GM12891 (cell line): ENCODE results near the gene ZBTB4.
"Not testable (repeated sequence)": the region's sequence is repeated elsewhere in the genome, so short reads cannot be mapped to it uniquely, and the experiment has no call there.

Experiments used
- PAX5 ChIP-seq: IDR thresholded peaks from 2 replicates; pipeline ENCODE4 v1.6.1; 2011; ENCODE audit warnings: low read length, moderate library complexity, mild to moderate bottlenecking; ENCODE audit not compliant: insufficient read depth, severe bottlenecking
- POLR2A ChIP-seq: IDR thresholded peaks from 2 replicates; pipeline ENCODE4 v1.6.1; 2011; ENCODE audit warnings: low read depth, low read length, control low read depth
- TAF1 ChIP-seq: IDR thresholded peaks from 2 replicates; pipeline ENCODE4 v1.6.1; 2011; ENCODE audit warnings: low read depth, low read length, control low read depth

- not testable (repeated sequence) for TF ChIP-seq POLR2A, TAF1, PAX5
Measured at GRCh38 chr17:7482742-7483088, 3.3 kb upstream of the ZBTB4 start.
